Bronchial epithelial cell (primary cell): ENCODE results near the gene PTPMT1. TPM values are rescaled to one million over a fixed set of nuclear protein-coding genes. Genes with fewer than 3 reads are reported as not detected.

Experiments
- DNase-seq: peaks from one replicate; pipeline ENCODE4 v3.0.0-alpha.2; 2010; ENCODE audit warnings: low read depth
- FAIRE-seq: peaks from 2 replicates; lab custom pipeline; 2011; peaks lifted over from hg19 to GRCh38; lab: Jason Lieb, UNC
- H3K27me3 ChIP-seq: 2 replicates; pipeline ENCODE4 v1.5.1; 2011; ENCODE audit warnings: low read length; ENCODE audit not compliant: control insufficient read depth, insufficient read depth
- H3K36me3 ChIP-seq: 2 replicates; pipeline ENCODE4 v1.5.1; 2011; ENCODE audit warnings: low read length; ENCODE audit not compliant: control insufficient read depth, insufficient read depth
- H3K4me3 ChIP-seq: 2 replicates; pipeline ENCODE4 v1.5.1; 2011; ENCODE audit warnings: mild to moderate bottlenecking, low read depth, low read length, control low read depth
- CTCF ChIP-seq: IDR thresholded peaks from 2 replicates; pipeline ENCODE4 v1.5.1; 2011; ENCODE audit warnings: mild to moderate bottlenecking, moderate library complexity, low read length, control low read depth, inconsistent platforms; ENCODE audit not compliant: insufficient read depth, severe bottlenecking
- total RNA-seq: library from RNA; depleted of rRNA; stranded (reverse); fragments of >200 nt; gene quantifications from 2 replicates; pipeline ENCODE4 v1.2.1, GENCODE V29; 2014

PTPMT1 gene
- total RNA-seq, 1 donor from 2014 or later, result 147 TPM

GRCh38 chr11:47616726-47617416, 51.5 kb downstream of the PTPMT1 start:
- peak; percentile 47 for DNase-seq
- Histone ChIP-seq H3K4me3 (no peak overlapping the region), H3K36me3 (no peaks in the 10 kb centered on the region), H3K27me3 (no peaks in the 10 kb centered on the region)
- peak; percentile 62 for TF ChIP-seq CTCF
- no peak for FAIRE-seq

DNA sequence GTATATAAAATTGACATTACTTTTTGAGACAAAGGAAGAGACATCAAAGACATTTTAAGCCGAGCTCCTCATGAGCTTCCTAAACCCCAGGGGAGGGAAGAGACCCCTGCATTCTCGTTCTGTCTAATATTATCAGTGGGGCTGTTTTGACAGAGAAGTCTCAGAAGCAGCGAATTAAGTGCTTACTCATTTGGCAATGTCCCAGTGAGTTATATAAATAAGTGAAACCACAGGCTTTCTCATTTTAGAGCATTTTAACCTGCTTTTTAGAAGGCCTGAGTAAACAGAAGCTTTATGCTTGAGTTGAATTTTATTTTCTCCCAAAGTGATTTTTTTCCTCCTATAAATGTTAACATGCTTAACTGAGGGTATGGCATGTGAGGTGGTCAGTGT, 52.0 kb downstream of the PTPMT1 start:
- H3K36me3 ChIP-seq, result no peaks in the 10 kb centered on the region
- H3K27me3 ChIP-seq, result no peaks in the 10 kb centered on the region
- FAIRE-seq (no peak), DNase-seq (no peak)
- no peak overlapping the region for H3K4me3 ChIP-seq
- no peak for TF ChIP-seq CTCF

GRCh38 chr11:47620836-47621378, 55.5 kb downstream of the PTPMT1 start:
- FAIRE-seq, result no peak

More at GRCh38 chr11:47620836-47621378, 55.5 kb downstream of the PTPMT1 start:
- no peaks in the 10 kb centered on the region for H3K27me3 ChIP-seq
- H3K4me3 ChIP-seq, result no peak overlapping the region
- no peak for DNase-seq
- TF ChIP-seq CTCF, result no peak
- peaks cover 5% of the 10 kb centered on the region for H3K36me3 ChIP-seq

Other genes with a start within 250 kb of the PTPMT1 start
- under 0.01 TPM in 1 of 2 replicates, not detected in the other for gene MYBPC3, start 212.9 kb upstream of the PTPMT1 start, total RNA-seq
- gene SPI1, start 187.1 kb upstream of the PTPMT1 start, total RNA-seq, result not detected in 2 replicates
- gene SLC39A13, start 157.0 kb upstream of the PTPMT1 start, total RNA-seq, result 12.3 and 18.2 TPM in 2 replicates
- gene PSMC3, start 139.2 kb upstream of the PTPMT1 start, total RNA-seq, result 141 and 143 TPM in 2 replicates
- gene RAPSN, start 116.5 kb upstream of the PTPMT1 start, total RNA-seq, result 0.26 and 0.64 TPM in 2 replicates
- 63.4 and 94.2 TPM in 2 replicates for gene CELF1, start 12.5 kb upstream of the PTPMT1 start, total RNA-seq
- 11.6 and 14.7 TPM in 2 replicates for gene KBTBD4, start 13.4 kb downstream of the PTPMT1 start, total RNA-seq
- gene NDUFS3, start 13.5 kb downstream of the PTPMT1 start, total RNA-seq, result 57.7 and 67.7 TPM in 2 replicates
- gene FAM180B, start 21.1 kb downstream of the PTPMT1 start, total RNA-seq, result not detected in 2 replicates
- gene C1QTNF4, start 28.8 kb downstream of the PTPMT1 start, total RNA-seq, result 0.13 and 0.26 TPM in 2 replicates
- 80.3 and 130 TPM in 2 replicates for gene MTCH2, start 77.0 kb downstream of the PTPMT1 start, total RNA-seq
- 0.38 and 1.1 TPM in 2 replicates for gene AGBL2, start 149.8 kb downstream of the PTPMT1 start, total RNA-seq
- 65.3 and 67.2 TPM in 2 replicates for gene FNBP4, start 201.7 kb downstream of the PTPMT1 start, total RNA-seq